HG02981 (cell line): ENCODE results near the gene ZKSCAN2.

Source experiments
- ATAC-seq: cut with Tn5 transposase; IDR thresholded peaks from one replicate; pipeline ENCODE4 v1.9.1; 2021; ENCODE audit warnings: mild to moderate bottlenecking, moderate library complexity; ENCODE audit not compliant: unreplicated experiment

Gene ZKSCAN2

GRCh38 chr16:25257470-25257955, at the start of gene ZKSCAN2:
TSS of gene ZKSCAN2 (minus strand) at chr16:25257845. CDS start at chr16:25257127, 718 bp downstream.
- peak; percentile 78 for ATAC-seq

- no peak for ATAC-seq
These were observed 42.3 kb upstream of the ZKSCAN2 start for GRCh38 chr16:25299792-25300590.

- no peak for ATAC-seq
These were observed 40.7 kb upstream of the ZKSCAN2 start for GRCh38 chr16:25298165-25298872.

GRCh38 chr16:25297151-25297787, 39.6 kb upstream of the ZKSCAN2 start:
- ATAC-seq: no peak

GRCh38 chr16:25291580-25291979, 33.9 kb upstream of the ZKSCAN2 start:
- no peak for ATAC-seq

GRCh38 chr16:25289466-25289865, 31.8 kb upstream of the ZKSCAN2 start:
- no peak for ATAC-seq

- ATAC-seq: no peak
These were observed 21.8 kb upstream of the ZKSCAN2 start for GRCh38 chr16:25279491-25279890.

GRCh38 chr16:25271421-25271820, 13.8 kb upstream of the ZKSCAN2 start:
- no peak for ATAC-seq

GRCh38 chr16:25270577-25270976, 12.9 kb upstream of the ZKSCAN2 start:
- ATAC-seq: no peak

- ATAC-seq: no peak
These were observed 12.2 kb upstream of the ZKSCAN2 start for GRCh38 chr16:25269879-25270278.

GRCh38 chr16:25265968-25266367, 8.3 kb upstream of the ZKSCAN2 start:
- no peak for ATAC-seq

GRCh38 chr16:25264597-25264996, 7.0 kb upstream of the ZKSCAN2 start:
- ATAC-seq: no peak

- ATAC-seq: no peak
These were observed 2.8 kb upstream of the ZKSCAN2 start for GRCh38 chr16:25260416-25260815.

- ATAC-seq: no peak
These were observed 1.2 kb upstream of the ZKSCAN2 start for GRCh38 chr16:25258861-25259179.

- ATAC-seq: peak; percentile 37
These were observed 563 bp upstream of the ZKSCAN2 start for GRCh38 chr16:25257956-25258860.

GRCh38 chr16:25256695-25257469, 763 bp downstream of the ZKSCAN2 start:
- no peak for ATAC-seq

GRCh38 chr16:25253322-25253721, 4.3 kb downstream of the ZKSCAN2 start:
- ATAC-seq: no peak

GRCh38 chr16:25250467-25250866, 7.2 kb downstream of the ZKSCAN2 start:
- no peak for ATAC-seq

- ATAC-seq: no peak
These were observed 21.7 kb downstream of the ZKSCAN2 start for GRCh38 chr16:25235991-25236390.

GRCh38 chr16:25228372-25228771, 29.3 kb downstream of the ZKSCAN2 start:
- no peak for ATAC-seq
